Neuronal stem cell (in vitro differentiated cells): ENCODE results near the gene PTGS2.

Experiments used
- DNase-seq: peaks from one replicate; pipeline ENCODE4 v3.0.0-alpha.2; 2013; ENCODE audit warnings: low spot score
- H2AFZ ChIP-seq: one replicate; pipeline ENCODE4 v1.6.1; 2013; ENCODE audit warnings: mild to moderate bottlenecking, low read length, inconsistent platforms
- H2AK5ac ChIP-seq: 2 replicates; pipeline ENCODE4 v1.6.1; 2013; ENCODE audit warnings: low read depth, mild to moderate bottlenecking, inconsistent platforms, low read length, moderate library complexity, mixed read lengths
- H2BK120ac ChIP-seq: 2 replicates; pipeline ENCODE4 v1.6.1; 2013; ENCODE audit warnings: low read depth, mild to moderate bottlenecking, inconsistent platforms, low read length, moderate library complexity, mixed read lengths
- H2BK12ac ChIP-seq: one replicate; pipeline ENCODE4 v1.6.1; 2013; ENCODE audit warnings: low read length, inconsistent platforms
- H2BK15ac ChIP-seq: 2 replicates; pipeline ENCODE4 v1.6.1; 2013; ENCODE audit warnings: mild to moderate bottlenecking, low read length, inconsistent platforms, mixed read lengths
- H2BK5ac ChIP-seq: one replicate; pipeline ENCODE4 v1.6.1; 2013; ENCODE audit warnings: inconsistent platforms, mild to moderate bottlenecking, low read length, moderate library complexity
- H3K14ac ChIP-seq: one replicate; pipeline ENCODE4 v1.6.1; 2013; ENCODE audit warnings: low read length, inconsistent platforms
- H3K18ac ChIP-seq: 2 replicates; pipeline ENCODE4 v1.6.1; 2013; ENCODE audit warnings: low read length, inconsistent platforms
- H3K23ac ChIP-seq: 2 replicates; pipeline ENCODE4 v1.6.1; 2013; ENCODE audit warnings: low read depth, mild to moderate bottlenecking, mixed read lengths, low read length, inconsistent platforms; ENCODE audit not compliant: poor library complexity
- H3K27ac ChIP-seq: replicated peaks from 3 replicates; pipeline ENCODE4 v1.5.1; 2013; ENCODE audit warnings: low read length, inconsistent platforms
- H3K27me3 ChIP-seq, 3 experiments: 2 replicates each; pipeline ENCODE4 v1.6.1; 2013; ENCODE audit warnings: low read length in 3 of 3, mild to moderate bottlenecking in 2 of 3, inconsistent platforms in 1 of 3, low read depth in 1 of 3, mixed read lengths in 1 of 3, moderate library complexity in 1 of 3; ENCODE audit not compliant: control insufficient read depth in 3 of 3, insufficient read depth in 3 of 3
- H3K36me3 ChIP-seq, 2 donors: replicated peaks in 1 of 2; 2 replicates each; pipeline ENCODE4 v1.6.1; 2013; ENCODE audit warnings: low read length in 2 of 2; ENCODE audit not compliant: control insufficient read depth in 2 of 2, insufficient read depth in 2 of 2
- H3K4ac ChIP-seq: 2 replicates; pipeline ENCODE4 v1.6.1; 2013; ENCODE audit warnings: inconsistent platforms, mild to moderate bottlenecking, low read length, moderate library complexity
- H3K4me1 ChIP-seq, 2 donors: 1 replicate in 1 of 2; 2 replicates in 1 of 2; pipeline ENCODE4 v1.6.1; 2013; ENCODE audit warnings: low read length in 2 of 2, low read depth in 1 of 2; ENCODE audit not compliant: control insufficient read depth in 2 of 2, insufficient read depth in 1 of 2
- H3K4me2 ChIP-seq: one replicate; pipeline ENCODE4 v1.6.1; 2013; ENCODE audit warnings: mild to moderate bottlenecking, low read length, inconsistent platforms; ENCODE audit not compliant: insufficient read depth, poor library complexity, severe bottlenecking
- H3K4me3 ChIP-seq, 2 donors: 2 replicates each; pipeline ENCODE4 v1.5.1; 2013; ENCODE audit warnings: low read length in 2 of 2, mild to moderate bottlenecking in 2 of 2, inconsistent platforms in 1 of 2, moderate library complexity in 1 of 2
- H3K79me1 ChIP-seq: one replicate; pipeline ENCODE4 v1.6.1; 2013; ENCODE audit warnings: low read depth, mild to moderate bottlenecking, inconsistent platforms, low read length, moderate library complexity
- H3K9ac ChIP-seq: one replicate; pipeline ENCODE4 v1.6.1; 2013; ENCODE audit warnings: mild to moderate bottlenecking, low read depth, low read length, inconsistent platforms; ENCODE audit not compliant: poor library complexity
- H3K9me3 ChIP-seq, 2 donors: replicated peaks in 1 of 2; 2 replicates each; pipeline versions ENCODE3 to v1.6.1; 2013; ENCODE audit warnings: low read length in 2 of 2, mild to moderate bottlenecking in 2 of 2, inconsistent platforms in 1 of 2, low read depth in 1 of 2, mixed read lengths in 1 of 2, moderate library complexity in 1 of 2; ENCODE audit not compliant: control insufficient read depth in 2 of 2, insufficient read depth in 1 of 2
- H4K8ac ChIP-seq: one replicate; pipeline ENCODE4 v1.6.1; 2013; ENCODE audit warnings: low read depth, mild to moderate bottlenecking, inconsistent platforms, low read length, moderate library complexity
- H4K91ac ChIP-seq: one replicate; pipeline ENCODE4 v1.6.1; 2013; ENCODE audit warnings: low read length, low read depth, mild to moderate bottlenecking, inconsistent platforms; ENCODE audit not compliant: poor library complexity
- WGBS, 2 donors: extraction: QIAGEN DNeasy Blood & Tissue Kit; methylation state at CpG; one replicate each; pipeline ENCODE4 v1.1.7; 2013; ENCODE audit warnings: missing lambda C conversion rate in 2 of 2, mixed read lengths in 1 of 2; ENCODE audit not compliant: insufficient read length in 2 of 2, insufficient replicate concordance in 1 of 2; ENCODE audit errors: extremely low coverage in 2 of 2; 5-methylcytosine and 5-hydroxymethylcytosine counted together

The PTGS2 gene

DNA sequence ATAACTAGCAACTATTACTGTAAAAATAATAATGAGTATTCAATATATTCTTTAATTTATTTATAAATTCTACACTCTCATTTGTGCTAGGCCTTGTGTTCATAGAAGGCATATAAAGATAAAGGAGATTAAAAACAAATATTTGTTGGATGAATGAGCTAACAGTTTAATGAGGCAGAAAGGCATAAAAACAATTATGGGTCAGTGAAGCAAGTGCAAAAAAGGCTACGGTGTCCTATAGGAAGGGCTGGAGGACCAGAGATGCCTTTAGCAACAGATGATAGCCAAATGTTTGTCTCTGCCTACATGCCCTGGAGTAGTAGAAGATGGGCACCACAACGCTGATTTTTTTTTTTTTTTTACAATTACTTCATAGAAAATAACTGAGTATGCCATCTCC lies 45.7 kb downstream of the PTGS2 start:
- H3K27me3 ChIP-seq, result no peaks in the 10 kb centered on the region
- no peak overlapping the region for H3K14ac ChIP-seq
- no peak overlapping the region for H3K9ac ChIP-seq
- WGBS, 2 donors, result no CpG with 5 or more reads among the region's 2 CpGs
- H4K8ac ChIP-seq, result no peak overlapping the region
- H3K9me3 ChIP-seq, result no peaks in the 10 kb centered on the region
- H3K4me1 ChIP-seq, result no peaks in the 10 kb centered on the region
- H3K23ac ChIP-seq, result no peak overlapping the region
- H3K27ac ChIP-seq, result no peak overlapping the region
- no peak overlapping the region for H2AFZ ChIP-seq
- H3K18ac ChIP-seq, result no peak overlapping the region
- H3K4me2 ChIP-seq, result no peak overlapping the region
- H2BK120ac ChIP-seq, result no peak overlapping the region
- no peak overlapping the region for H2BK5ac ChIP-seq
- DNase-seq, result no peak
- H3K36me3 ChIP-seq, result no peaks in the 10 kb centered on the region
- H4K91ac ChIP-seq, result no peak overlapping the region
- no peak overlapping the region for H3K4me3 ChIP-seq
- no peak overlapping the region for H2BK12ac ChIP-seq
- H3K4ac ChIP-seq, result no peak overlapping the region
- no peaks in the 10 kb centered on the region for H3K79me1 ChIP-seq
- no peak overlapping the region for H2BK15ac ChIP-seq
- no peak overlapping the region for H2AK5ac ChIP-seq

DNA sequence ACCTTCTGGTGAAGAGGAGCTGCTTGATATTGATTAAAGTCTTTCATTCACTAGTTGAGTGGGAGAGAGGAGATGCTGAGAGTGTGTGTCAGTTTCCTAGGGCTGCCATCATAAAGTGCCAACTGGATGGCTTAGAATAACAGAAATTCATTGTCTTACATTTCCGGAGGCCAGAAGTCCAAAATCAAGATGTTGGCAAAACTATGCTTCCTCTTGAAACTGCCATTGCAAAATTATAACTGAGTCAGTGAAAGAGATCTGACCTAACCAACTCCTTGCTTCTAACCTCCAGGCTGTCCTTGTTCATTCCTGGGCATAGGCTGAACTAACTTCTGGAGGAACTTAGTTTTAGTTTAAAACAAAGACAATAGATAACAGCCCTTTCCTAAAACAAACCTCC lies 47.1 kb downstream of the PTGS2 start:
- Histone ChIP-seq H3K4me1 (no peaks in the 10 kb centered on the region), H3K79me1 (no peaks in the 10 kb centered on the region), H3K27me3 (no peaks in the 10 kb centered on the region), H3K18ac (no peak overlapping the region), H3K4me3 (no peak overlapping the region), H3K27ac (no peak overlapping the region), H4K8ac (no peak overlapping the region), H2AFZ (no peak overlapping the region), H4K91ac (no peak overlapping the region), H3K9ac (no peak overlapping the region), H2AK5ac (no peak overlapping the region), H3K4ac (no peak overlapping the region), H3K4me2 (no peak overlapping the region), H2BK5ac (no peak overlapping the region), H2BK120ac (no peak overlapping the region), H2BK12ac (no peak overlapping the region), H3K36me3 (no peaks in the 10 kb centered on the region), H3K14ac (no peak overlapping the region), H3K23ac (no peak overlapping the region), H3K9me3 (no peaks in the 10 kb centered on the region), H2BK15ac (no peak overlapping the region)
- no peak for DNase-seq
- WGBS, 2 donors, result no CpG with 5 or more reads among the region's 1 CpG

DNA sequence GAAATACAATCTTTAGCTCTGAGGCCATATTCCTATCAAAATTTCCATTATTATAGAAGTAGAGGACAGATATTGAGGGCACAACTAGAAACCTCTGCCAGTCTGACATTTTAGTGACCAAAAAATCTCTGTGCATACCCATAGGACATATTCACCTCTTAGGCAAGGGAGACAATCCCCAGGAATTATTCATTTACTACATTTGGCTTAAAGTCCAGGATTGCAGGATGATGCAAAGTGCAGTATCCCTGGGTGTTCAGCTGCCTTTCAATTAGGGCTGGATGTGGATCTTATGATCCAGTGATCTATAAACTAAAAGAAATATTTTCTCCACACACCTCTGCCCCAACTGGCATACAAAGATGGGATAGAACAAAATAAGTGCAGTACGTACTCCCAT lies 50.9 kb downstream of the PTGS2 start:
- H3K23ac ChIP-seq, result no peak overlapping the region
- H3K14ac ChIP-seq, result no peak overlapping the region
- no peak overlapping the region for H3K18ac ChIP-seq
- H3K9me3 ChIP-seq, result no peaks in the 10 kb centered on the region
- H2AK5ac ChIP-seq, result no peak overlapping the region
- H3K27ac ChIP-seq, result no peak overlapping the region
- H3K79me1 ChIP-seq, result no peaks in the 10 kb centered on the region
- H4K8ac ChIP-seq, result no peak overlapping the region
- no peak overlapping the region for H2BK15ac ChIP-seq
- H3K4me2 ChIP-seq, result no peak overlapping the region
- H2BK120ac ChIP-seq, result no peak overlapping the region
- DNase-seq, result no peak
- no CpG with 5 or more reads among the region's 1 CpG for WGBS, 2 donors
- no peak overlapping the region for H3K4ac ChIP-seq
- no peak overlapping the region for H2BK5ac ChIP-seq
- H2BK12ac ChIP-seq, result no peak overlapping the region
- no peaks in the 10 kb centered on the region for H3K4me1 ChIP-seq
- no peak overlapping the region for H2AFZ ChIP-seq
- H4K91ac ChIP-seq, result no peak overlapping the region
- H3K36me3 ChIP-seq, result no peaks in the 10 kb centered on the region
- no peak overlapping the region for H3K4me3 ChIP-seq
- H3K27me3 ChIP-seq, result no peaks in the 10 kb centered on the region
- H3K9ac ChIP-seq, result no peak overlapping the region

DNA sequence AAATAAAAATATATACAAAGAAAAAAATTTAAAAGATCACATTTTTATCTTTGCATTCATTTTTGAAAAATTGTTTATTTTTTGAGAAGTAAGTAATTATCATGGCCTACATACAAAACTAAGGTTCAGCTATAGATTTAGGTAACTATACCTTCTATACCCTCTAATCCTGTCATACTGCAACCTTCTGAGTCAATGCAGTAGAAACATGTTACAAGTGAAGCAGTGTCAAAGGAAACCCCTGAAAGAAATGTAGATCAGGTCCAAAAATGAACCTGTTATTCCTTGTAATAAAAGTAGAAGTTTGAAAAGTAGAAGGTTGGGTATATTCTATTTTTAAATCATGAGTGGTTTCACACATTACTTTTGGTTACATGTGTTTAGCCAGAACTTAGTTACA lies 51.3 kb downstream of the PTGS2 start:
- H3K79me1 ChIP-seq, result no peaks in the 10 kb centered on the region
- H2BK12ac ChIP-seq, result no peak overlapping the region
- H3K4me3 ChIP-seq, result no peak overlapping the region
- H3K4me1 ChIP-seq, result no peaks in the 10 kb centered on the region
- H3K4ac ChIP-seq, result no peak overlapping the region
- H3K14ac ChIP-seq, result no peak overlapping the region
- no peak overlapping the region for H4K8ac ChIP-seq
- no peak overlapping the region for H2BK15ac ChIP-seq
- no peak for DNase-seq
- no peak overlapping the region for H2BK5ac ChIP-seq
- no peaks in the 10 kb centered on the region for H3K27me3 ChIP-seq
- H2AFZ ChIP-seq, result no peak overlapping the region
- H3K18ac ChIP-seq, result no peak overlapping the region
- no peaks in the 10 kb centered on the region for H3K36me3 ChIP-seq
- no peak overlapping the region for H2BK120ac ChIP-seq
- H2AK5ac ChIP-seq, result no peak overlapping the region
- no peaks in the 10 kb centered on the region for H3K9me3 ChIP-seq
- no peak overlapping the region for H3K23ac ChIP-seq
- no peak overlapping the region for H4K91ac ChIP-seq
- H3K4me2 ChIP-seq, result no peak overlapping the region
- H3K9ac ChIP-seq, result no peak overlapping the region
- no peak overlapping the region for H3K27ac ChIP-seq
